Mucosa of stomach (tissue), 1 donor: ENCODE measurements around the gene ZNF10.

Experiments used
- H3K27me3 ChIP-seq: one replicate; pipeline ENCODE4 v1.7.0; 2013; ENCODE audit warnings: mild to moderate bottlenecking, low read length; ENCODE audit not compliant: control insufficient read depth, insufficient read depth
- H3K36me3 ChIP-seq: one replicate; pipeline ENCODE4 v1.7.0; 2013; ENCODE audit warnings: low read length; ENCODE audit not compliant: control insufficient read depth, insufficient read depth
- H3K4me1 ChIP-seq: one replicate; pipeline ENCODE4 v1.7.0; 2013; ENCODE audit warnings: mild to moderate bottlenecking, low read length; ENCODE audit not compliant: control insufficient read depth, insufficient read depth
- H3K4me3 ChIP-seq: one replicate; pipeline ENCODE4 v1.7.0; 2013; ENCODE audit warnings: low read length
- H3K9ac ChIP-seq: one replicate; pipeline ENCODE4 v1.7.0; 2013; ENCODE audit warnings: mild to moderate bottlenecking, low read length, moderate library complexity
- H3K9me3 ChIP-seq: one replicate; pipeline ENCODE4 v1.7.0; 2013; ENCODE audit warnings: mild to moderate bottlenecking, low read length, moderate library complexity; ENCODE audit not compliant: control insufficient read depth
- donor health status: Pancreatic carcinoma.

ZNF10 gene

GRCh38 chr12:133130038-133130807 lies at the start of gene ZNF10, which contains the start of gene ZNF891:
TSS of gene ZNF10 (plus strand) at chr12:133130627. CDS start at chr12:133144493, 13,866 bp downstream.
TSS of gene ZNF891 (minus strand) at chr12:133130274. CDS start at chr12:133121918, 8,356 bp downstream.
- Histone ChIP-seq H3K9ac (peak within 1 kb of the TSS; percentile 62), H3K36me3 (no peaks in the 10 kb centered on the region), H3K9me3 (peaks cover 6% of the 10 kb centered on the region)

DNA sequence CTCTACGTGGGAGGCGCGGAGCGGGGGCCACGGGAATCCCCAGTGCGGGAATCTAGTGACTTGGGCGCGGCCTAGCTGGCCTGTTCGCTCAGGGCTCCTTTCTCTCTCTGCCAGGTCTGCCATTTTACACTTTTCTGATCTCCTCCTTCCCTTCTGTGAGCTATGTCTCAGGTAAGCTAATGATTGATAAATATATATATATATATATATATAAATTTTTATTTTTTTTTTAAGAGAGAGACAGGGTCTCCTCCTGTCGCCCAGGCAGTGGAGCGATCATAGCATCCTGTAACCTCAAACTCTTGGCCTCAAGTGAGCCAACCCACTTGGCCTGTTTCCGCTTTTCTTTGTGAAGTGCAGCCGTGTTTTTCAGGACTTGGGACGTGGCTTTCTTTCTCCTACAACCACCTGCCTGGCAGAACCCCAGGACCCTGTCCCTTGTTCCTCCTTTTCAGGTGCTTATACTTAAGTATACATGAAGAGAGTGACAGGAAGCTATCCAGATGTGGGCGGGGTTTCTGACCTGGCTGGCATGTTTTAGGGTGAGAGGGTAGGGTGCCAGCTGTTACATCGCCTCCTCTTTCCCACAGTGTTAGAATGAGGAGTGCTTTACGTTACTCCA lies 49.2 kb upstream of the ZNF10 start:
- Histone ChIP-seq H3K27me3 (no peaks in the 10 kb centered on the region), H3K9me3 (peaks cover 5% of the 10 kb centered on the region), H3K36me3 (no peaks in the 10 kb centered on the region), H3K9ac (peak overlapping the region; percentile 91), H3K4me1 (peaks cover 3% of the 10 kb centered on the region), H3K4me3 (peak overlapping the region; percentile 74)

More at GRCh38 chr12:133130038-133130807, at the start of gene ZNF10, which contains the start of gene ZNF891:
- H3K27me3 ChIP-seq = no peaks in the 10 kb centered on the region
- no peaks in the 10 kb centered on the region for H3K4me1 ChIP-seq
- H3K4me3 ChIP-seq = peak within 1 kb of the TSS; percentile 56

DNA sequence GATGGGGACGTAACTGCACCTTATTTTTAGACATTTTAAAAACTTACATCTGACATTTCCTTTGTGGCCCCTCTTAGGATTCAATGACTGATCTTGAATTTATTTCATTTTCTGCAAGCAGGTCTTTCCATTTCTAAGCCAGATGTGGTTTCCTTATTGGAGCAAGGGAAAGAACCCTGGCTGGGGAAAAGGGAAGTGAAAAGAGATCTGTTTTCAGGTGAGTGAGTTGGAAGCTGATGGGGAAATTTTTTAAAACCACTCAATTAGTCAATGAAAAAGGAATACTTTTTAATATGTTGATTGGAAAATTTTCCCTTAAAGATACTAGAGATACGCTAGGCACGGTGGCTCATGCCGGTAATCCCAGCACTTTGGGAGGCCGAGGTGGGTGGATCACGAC lies 47.1 kb upstream of the ZNF10 start:
- Histone ChIP-seq H3K4me3 (no peak overlapping the region), H3K9ac (no peak overlapping the region), H3K27me3 (no peaks in the 10 kb centered on the region), H3K4me1 (peaks cover 3% of the 10 kb centered on the region), H3K36me3 (no peaks in the 10 kb centered on the region), H3K9me3 (peaks cover 2% of the 10 kb centered on the region)

GRCh38 chr12:133105620-133106019 lies 24.8 kb upstream of the ZNF10 start:
- H3K9ac ChIP-seq = no peak overlapping the region
- H3K4me3 ChIP-seq = peak overlapping the region; percentile 2
- no peaks in the 10 kb centered on the region for H3K4me1 ChIP-seq
- H3K27me3 ChIP-seq = no peaks in the 10 kb centered on the region
- H3K36me3 ChIP-seq = peaks cover 11% of the 10 kb centered on the region
- peaks cover 72% of the 10 kb centered on the region for H3K9me3 ChIP-seq

- H3K36me3 ChIP-seq = peaks cover 11% of the 10 kb centered on the region
- H3K27me3 ChIP-seq = no peaks in the 10 kb centered on the region
- no peaks in the 10 kb centered on the region for H3K4me1 ChIP-seq
- peak overlapping the region; percentile 2 for H3K4me3 ChIP-seq
- H3K9me3 ChIP-seq = peaks cover 70% of the 10 kb centered on the region
- H3K9ac ChIP-seq = no peak overlapping the region
These were observed 24.2 kb upstream of the ZNF10 start for GRCh38 chr12:133106253-133106652.

GRCh38 chr12:133107121-133107520 lies 23.3 kb upstream of the ZNF10 start:
- H3K9ac ChIP-seq = no peak overlapping the region
- H3K27me3 ChIP-seq = no peaks in the 10 kb centered on the region
- no peak overlapping the region for H3K4me3 ChIP-seq
- peaks cover 11% of the 10 kb centered on the region for H3K36me3 ChIP-seq
- H3K4me1 ChIP-seq = no peaks in the 10 kb centered on the region
- peaks cover 70% of the 10 kb centered on the region for H3K9me3 ChIP-seq

GRCh38 chr12:133108150-133108549 lies 22.3 kb upstream of the ZNF10 start:
- peaks cover 65% of the 10 kb centered on the region for H3K9me3 ChIP-seq

DNA sequence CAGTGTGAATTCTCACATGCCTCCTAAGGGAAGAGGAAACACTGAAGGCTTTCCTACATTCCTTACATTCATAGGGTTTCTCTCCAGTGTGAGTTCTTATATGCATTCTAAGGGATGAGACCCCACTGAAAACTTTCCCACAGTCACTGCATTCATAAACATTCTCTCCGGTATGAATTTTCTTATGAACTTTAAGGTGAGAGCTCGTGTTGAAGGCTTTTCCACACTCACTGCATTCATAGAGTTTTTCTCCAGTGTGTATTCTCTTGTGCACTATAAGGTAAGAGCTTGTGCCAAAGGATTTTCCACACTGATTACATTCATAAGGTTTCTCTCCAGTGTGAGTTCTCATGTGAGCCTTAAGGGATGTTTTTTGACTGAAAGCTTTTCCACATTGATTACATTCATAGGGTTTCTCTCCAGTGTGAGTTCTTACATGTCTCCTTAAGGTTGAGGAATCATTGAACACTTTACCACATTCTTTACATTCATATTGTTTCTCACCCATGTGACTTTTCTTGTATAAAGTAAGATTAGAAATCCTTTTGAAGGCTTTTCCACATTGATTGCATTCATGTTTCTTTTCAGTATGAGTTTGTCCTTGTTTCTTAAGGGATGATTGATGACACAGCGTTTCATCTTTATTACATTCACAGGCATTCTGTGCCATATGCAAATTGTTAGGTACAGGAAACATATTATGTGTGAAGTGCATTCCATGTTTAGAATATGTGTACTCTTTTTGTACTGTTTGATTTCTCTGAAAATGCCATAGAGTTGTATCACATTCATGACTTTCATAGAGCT lies 9.8 kb upstream of the ZNF10 start:
- no peaks in the 10 kb centered on the region for H3K36me3 ChIP-seq

More at GRCh38 chr12:133108150-133108549, 22.3 kb upstream of the ZNF10 start:
- peaks cover 11% of the 10 kb centered on the region for H3K36me3 ChIP-seq
- no peaks in the 10 kb centered on the region for H3K27me3 ChIP-seq
- H3K4me3 ChIP-seq = no peak overlapping the region
- H3K9ac ChIP-seq = no peak overlapping the region
- no peaks in the 10 kb centered on the region for H3K4me1 ChIP-seq

GRCh38 chr12:133124674-133125073 lies 5.8 kb upstream of the ZNF10 start:
- H3K9me3 ChIP-seq = peaks cover 24% of the 10 kb centered on the region
- H3K36me3 ChIP-seq = no peaks in the 10 kb centered on the region
- no peak overlapping the region for H3K9ac ChIP-seq
- H3K4me3 ChIP-seq = no peak overlapping the region
- no peaks in the 10 kb centered on the region for H3K27me3 ChIP-seq
- no peaks in the 10 kb centered on the region for H3K4me1 ChIP-seq

More for the DNA sequence above, 9.8 kb upstream of the ZNF10 start:
- no peak overlapping the region for H3K9ac ChIP-seq
- no peaks in the 10 kb centered on the region for H3K27me3 ChIP-seq
- no peak overlapping the region for H3K4me3 ChIP-seq
- peaks cover 43% of the 10 kb centered on the region for H3K9me3 ChIP-seq
- H3K4me1 ChIP-seq = no peaks in the 10 kb centered on the region

DNA sequence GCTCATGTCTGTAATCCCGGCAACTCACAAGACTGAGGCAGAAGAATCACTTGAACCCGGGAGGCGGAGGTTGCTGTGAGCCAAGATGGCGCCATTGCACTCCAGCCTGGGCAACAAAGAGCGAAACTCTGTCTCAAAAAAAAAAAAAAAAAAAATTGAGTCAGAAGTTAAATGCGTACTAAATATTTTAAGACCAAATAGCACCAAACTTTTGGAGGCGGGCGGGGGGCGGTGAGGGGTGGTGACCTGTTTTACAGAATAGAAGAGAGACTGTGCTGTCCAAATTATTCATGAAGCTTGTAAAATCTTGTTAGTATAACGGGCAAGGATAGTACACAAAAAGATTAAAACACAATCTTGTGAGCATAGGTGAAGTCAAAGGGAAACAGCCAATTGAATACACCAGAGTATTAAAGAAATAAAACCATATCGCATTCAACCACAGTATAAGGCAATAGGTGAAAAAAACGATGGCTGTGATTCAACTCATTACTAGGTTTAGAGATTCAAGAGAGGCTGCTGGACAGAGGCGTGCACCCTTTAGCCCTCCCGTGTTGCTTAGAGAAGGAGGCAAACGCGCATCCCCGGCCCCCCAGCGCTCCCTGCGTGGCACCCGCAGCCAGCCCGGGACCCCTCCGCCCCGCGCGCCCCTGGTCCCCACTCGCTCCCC lies 924 bp upstream of the ZNF10 start:
- H3K9me3 ChIP-seq = peaks cover 9% of the 10 kb centered on the region
- H3K36me3 ChIP-seq = no peaks in the 10 kb centered on the region

DNA sequence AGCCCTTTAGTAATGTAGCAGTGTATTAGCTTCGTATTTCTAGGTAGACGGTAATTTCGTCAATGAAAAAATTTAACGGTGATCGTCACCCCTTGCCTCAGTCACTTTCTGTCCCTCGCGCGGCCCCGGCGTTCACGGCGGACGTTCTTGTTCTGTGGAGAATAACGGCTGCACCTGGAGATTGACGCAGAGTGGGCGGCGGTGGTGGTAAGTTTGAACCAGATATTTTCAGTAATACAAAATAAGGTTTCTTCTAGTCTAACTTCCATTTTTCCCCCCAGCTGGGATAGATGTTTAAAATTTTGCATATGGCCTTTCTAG lies 341 bp downstream of the ZNF10 start:
- H3K36me3 ChIP-seq = no peaks in the 10 kb centered on the region

More for the DNA sequence above, 924 bp upstream of the ZNF10 start:
- H3K9ac ChIP-seq = peak overlapping the region; percentile 62
- H3K4me1 ChIP-seq = no peaks in the 10 kb centered on the region
- no peaks in the 10 kb centered on the region for H3K27me3 ChIP-seq
- peak overlapping the region; percentile 56 for H3K4me3 ChIP-seq

More for the DNA sequence above, 341 bp downstream of the ZNF10 start:
- Histone ChIP-seq H3K9ac (peak overlapping the region; percentile 62), H3K4me1 (no peaks in the 10 kb centered on the region), H3K4me3 (peak overlapping the region; percentile 56), H3K27me3 (no peaks in the 10 kb centered on the region), H3K9me3 (peaks cover under 1% of the 10 kb centered on the region)
